Stimulated activated CD8-positive, alpha-beta memory T cell treated with anti-CD3 and anti-CD28 coated beads, Interleukin-4, amount 100 ng/mL, for 48 hours (primary cell): Measurements from ENCODE around the gene ZNF416.

Source experiments
- DNase-seq: peaks from one replicate; pipeline ENCODE4 v3.0.0-alpha.2; 2020

The ZNF416 gene

DNA sequence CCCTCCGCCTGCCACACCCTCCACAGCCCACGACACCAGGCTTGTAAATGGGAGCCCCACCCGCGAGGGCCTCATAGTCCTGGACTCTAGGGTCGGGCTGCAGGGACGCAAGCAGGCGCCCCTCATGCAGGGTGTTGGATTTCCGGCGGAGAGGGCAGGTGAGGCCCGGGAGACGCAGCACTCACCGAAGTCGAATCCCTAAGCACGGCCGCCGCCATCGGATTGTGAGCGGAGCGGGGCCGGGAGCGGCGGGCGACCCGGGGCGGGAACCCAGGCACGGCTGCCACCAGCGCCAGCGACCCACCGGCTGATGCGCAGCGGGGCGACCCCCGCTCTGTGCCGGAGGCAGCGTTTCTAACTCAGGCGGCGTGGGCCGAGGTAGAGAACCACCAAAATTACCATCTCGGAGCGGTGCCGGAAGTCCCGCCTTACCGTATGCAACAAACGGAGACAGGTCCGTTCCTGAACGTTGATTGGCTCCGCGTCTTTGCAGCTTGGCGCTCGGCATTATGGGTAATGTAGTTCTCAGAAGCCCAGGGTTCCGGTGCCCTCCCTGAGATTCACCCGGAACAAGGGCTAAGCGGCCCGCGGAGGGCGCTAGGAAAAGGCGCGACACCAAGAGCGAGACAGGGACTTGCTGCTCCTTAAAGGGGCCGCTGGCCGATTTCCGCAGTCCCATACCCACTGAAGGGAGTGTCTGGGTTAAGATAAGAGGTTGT, at the start of gene ZNF416:
Gene ZNF416 (minus strand): TSS at position 425 of the 719 bp plus-strand sequence. CDS start 207 bp downstream, at position 218.
- peak; percentile 93 for DNase-seq

DNA sequence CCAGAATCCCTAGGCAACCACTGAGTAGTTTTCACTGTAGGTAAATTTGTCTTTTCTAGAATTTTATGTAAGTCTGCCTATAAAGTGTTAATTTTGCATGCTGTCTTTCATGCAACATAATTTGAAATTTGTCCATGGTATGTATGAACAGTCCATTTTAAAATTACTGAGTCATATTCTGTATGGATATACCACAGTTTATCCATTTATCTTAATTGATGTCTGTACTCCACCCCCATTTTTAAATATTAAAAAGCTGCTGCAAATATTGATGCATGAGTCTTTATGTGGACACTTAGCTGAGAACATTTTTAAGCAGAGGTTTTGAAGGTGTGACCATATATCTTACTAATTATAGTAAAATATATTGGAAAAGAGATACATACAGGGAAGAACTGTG, 44.4 kb upstream of the ZNF416 start:
- no peak for DNase-seq

DNA sequence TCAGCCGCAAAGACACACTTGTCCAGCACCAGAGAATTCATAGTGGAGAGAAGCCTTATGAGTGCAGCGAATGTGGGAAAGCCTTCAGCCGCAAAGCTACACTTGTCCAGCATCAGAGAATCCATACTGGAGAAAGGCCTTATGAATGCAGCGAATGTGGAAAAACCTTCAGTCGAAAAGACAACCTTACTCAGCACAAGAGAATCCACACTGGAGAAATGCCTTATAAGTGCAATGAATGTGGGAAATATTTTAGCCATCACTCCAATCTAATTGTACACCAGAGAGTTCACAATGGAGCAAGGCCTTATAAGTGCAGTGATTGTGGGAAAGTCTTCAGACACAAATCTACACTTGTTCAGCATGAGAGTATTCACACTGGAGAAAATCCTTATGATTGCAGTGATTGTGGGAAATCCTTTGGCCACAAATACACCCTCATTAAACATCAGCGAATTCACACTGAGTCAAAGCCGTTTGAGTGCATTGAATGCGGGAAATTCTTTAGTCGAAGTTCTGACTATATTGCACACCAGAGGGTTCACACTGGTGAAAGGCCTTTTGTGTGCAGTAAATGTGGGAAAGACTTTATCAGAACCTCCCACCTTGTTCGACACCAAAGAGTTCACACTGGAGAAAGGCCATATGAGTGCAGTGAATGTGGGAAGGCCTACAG, 42.1 kb upstream of the ZNF416 start:
- DNase-seq = no peak

DNA sequence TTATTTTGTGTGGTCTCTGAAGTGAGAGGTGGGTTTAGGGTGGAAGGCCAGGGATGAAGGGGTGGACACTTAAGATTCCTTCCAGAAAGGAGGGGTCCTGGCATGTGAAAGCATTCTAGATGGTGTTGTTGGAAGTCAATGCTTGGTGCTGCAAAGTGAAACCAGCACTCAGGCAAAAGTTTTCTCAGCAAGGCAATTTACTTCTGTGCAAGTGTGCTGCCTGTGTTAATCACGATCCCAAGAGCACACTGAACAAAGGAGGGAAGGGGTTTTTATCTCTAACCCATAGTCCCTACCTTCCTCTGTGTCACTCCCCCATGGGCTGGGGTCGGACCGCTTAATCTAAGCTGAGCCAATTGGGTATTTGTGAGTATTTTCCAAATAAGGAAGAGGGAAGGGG, 36.6 kb upstream of the ZNF416 start:
- no peak for DNase-seq

DNA sequence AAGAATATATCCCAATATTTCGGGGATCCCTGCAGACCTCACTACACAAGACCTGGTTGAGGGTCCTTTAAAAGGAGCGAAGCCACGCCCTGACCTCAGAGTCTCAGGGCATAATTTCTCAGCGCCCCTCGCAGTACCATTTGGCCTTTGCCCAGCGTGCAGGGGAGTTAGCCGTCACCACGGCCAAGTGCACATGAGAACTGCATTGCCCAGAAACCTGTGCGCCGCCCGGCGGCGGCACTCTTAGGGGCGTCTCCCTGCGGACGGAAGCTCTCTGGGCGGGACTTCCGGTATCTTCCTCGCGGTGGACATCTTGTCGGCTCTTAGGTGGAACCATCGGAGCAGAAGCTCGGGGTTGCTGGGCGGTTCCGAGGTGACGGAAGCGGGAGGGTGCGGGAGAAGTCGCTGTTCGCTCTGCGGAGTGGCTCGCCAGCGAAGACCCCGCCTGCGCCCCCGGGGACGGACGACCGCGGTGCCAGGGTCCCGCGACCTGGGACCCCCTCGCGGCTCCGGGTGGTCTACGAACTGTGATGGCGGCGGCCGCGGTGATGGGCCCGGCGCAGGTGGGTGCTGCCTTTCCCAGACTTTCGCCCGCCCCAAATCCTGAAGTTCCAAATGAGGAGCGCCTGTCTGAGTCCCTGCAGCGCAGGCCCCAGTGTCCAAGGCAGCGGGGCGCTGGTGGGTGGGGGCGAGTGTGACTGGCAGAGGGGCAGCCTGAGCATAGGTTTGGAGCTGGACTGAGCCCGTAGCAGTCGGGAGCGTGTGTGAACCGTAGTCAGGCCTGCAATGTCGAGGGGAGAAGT, 35.4 kb upstream of the ZNF416 start, which contains the start of gene ZNF134:
Gene ZNF134 (plus strand): TSS at position 302 of the 803 bp plus-strand sequence. CDS start 5,227 bp downstream, outside the sequence.
- peak; percentile 91 for DNase-seq

DNA sequence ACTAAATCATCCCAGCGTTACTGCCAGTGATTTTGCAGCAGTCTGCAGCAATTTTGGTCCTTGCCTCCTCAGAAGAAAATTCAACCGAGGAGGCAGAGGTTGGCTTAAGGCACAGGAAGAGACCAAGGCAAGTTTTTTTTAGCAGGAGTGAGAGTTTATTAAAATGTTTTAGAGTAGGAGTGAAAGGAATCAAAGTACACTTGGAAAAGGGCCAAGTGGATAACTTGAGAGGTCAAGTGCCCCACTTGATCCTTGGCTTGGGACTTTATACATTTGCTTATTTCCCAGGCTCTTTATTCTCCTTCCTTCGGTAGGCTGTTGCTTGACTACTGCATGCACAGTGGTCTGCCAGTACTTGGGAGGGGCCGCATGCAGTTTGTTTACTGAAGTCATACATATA, 32.4 kb upstream of the ZNF416 start:
- no peak for DNase-seq

DNA sequence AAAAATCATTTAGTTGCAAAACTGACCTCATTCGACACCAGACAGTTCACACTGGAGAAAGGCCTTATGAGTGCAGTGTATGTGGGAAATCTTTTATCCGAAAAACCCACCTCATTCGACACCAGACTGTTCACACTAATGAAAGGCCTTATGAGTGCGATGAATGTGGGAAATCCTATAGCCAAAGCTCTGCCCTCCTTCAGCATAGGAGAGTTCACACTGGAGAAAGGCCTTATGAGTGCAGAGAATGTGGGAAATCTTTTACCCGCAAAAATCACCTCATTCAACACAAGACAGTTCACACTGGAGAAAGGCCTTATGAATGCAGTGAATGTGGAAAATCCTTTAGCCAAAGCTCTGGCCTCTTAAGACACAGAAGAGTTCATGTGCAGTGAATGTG, 28.2 kb upstream of the ZNF416 start:
- DNase-seq = no peak

DNA sequence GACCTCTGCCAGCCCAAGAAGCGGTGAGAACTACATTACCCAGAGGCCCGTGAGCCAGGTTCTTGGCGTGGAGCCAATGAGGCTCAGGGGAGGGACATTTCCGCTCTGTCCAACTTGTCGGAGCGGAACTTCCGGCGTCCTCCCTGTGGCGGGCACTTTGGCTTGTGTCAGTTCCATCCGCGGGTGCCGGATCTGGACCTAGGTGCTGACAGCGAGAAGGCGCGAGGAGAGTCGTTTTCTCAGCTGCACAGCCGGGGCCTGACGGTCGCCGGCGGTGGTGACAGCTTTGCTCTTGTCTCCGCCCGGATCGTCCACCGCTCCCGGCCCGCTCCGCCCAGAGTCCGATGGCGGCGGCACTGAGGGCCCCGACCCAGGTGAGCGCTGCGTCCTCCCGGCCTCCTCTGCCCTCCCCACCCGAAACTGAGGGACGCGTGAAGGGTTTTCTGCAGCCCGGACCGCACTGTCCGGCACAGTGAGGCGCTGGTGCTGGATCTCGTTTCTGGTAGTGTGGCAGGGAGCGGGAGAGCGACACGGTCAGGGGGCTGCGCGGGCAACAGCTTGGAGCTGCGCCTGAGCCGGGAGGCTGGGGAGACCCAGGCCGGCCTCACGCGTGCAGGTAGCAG, 21.2 kb upstream of the ZNF416 start, which contains the start of gene ZNF530:
Gene ZNF530 (plus strand): TSS at position 125 of the 623 bp plus-strand sequence. CDS start 4,461 bp downstream, outside the sequence.
- DNase-seq = peak; percentile 93

DNA sequence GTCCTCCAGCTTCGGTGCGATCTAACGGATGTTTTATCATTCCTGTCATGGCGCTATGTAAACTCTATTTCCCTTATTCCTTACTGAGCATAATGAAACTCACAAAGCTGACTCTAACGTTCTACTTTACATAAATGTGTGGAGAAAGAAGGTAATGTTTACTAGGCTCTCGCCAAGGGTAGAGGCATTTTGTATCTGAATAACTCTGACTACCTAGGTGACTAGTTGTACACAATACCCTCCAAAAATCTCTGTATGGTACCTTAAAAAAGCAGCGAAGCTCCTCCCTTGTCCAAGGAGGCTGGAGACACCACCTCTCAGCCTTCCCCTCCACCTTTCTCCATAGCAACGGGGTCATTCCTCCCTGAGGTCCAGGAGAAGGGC, 20.7 kb upstream of the ZNF416 start:
- no peak for DNase-seq

DNA sequence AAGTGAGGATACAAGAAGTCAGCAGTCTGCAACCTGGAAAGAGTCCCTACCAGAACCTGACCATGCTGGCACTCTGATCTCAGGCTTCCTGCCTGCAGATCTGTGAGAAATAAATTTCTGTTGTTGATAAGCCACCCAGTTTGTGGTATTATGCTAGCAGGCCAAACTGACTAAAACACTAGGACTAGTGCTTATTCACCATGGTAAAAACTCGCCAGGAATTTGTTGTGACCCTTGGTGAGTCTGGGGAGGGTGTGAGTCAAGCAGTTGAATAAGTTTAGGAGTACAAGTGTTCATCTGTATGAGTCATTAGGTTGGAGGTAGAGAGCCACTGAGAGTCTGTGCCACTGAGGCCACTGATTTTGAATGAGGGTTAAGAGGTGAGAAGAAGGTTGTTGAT, 8.8 kb upstream of the ZNF416 start:
- no peak for DNase-seq

DNA sequence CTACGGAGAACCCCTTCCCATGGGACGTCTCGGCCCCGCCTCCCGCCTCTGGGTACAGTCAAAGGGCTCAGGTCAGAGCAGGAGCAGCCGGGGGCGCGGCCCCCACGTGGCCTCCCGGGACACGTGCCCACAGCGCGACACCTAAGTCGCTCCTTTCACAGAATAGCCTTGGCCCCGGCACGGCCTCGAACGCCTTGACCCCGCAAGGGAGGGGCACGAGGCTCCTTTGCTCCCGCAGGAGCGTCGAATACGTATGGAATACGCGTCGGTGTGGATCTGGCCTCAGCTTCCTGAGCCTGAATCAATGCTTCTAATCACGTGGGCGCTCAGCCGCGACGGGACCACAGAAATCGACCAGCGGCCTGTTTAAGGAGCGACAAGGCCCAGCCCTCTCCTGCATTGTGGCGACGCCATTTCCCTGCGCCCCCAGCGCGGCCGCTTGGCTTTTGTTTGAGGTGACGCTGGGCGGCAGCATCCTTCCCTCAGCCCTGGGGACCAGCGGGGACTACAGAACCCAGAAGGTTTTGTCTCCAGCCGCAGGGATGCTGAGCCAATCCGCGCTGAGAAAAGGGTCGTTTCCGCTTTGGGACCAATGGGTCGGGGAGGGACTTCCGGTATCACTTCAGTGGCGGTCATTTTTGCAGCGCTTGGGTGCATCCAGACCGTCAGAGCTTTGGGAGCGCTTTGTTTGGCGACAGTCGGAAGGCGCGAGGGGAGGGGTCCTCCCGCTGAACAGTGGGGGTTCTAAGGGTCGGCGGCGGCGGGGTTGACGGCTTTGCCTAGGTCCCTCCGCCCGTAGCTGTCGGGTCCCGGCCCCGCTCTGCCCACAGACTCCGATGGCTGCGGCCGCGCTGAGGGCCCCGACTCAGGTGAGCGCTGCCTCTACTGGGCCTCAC, 5.1 kb upstream of the ZNF416 start, which contains the start of gene ZIK1:
Gene ZIK1 (plus strand): TSS at position 625 of the 896 bp plus-strand sequence. CDS start 212 bp downstream, at position 837.
- peak; percentile 85 for DNase-seq

DNA sequence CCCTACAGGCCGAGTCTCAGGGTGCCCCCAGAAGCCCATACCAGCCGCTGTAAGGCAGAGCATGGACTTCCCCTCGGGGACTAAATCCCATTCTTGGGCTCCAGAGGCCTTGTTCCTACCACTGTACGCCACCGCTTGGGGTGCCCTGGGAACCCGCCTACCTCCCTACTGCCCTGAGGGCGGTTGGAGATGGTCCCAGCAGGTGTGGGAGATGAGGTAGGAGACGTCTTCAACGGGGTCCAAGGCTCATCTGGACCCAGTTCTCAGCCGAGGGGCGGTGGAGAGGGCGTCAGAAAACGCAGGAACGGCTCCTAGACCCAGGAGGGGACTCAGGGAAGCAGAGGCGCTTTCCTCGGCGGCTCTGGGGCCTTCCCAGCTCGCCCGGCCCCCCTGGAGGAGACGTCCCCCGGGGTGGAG, 4.4 kb upstream of the ZNF416 start:
- no peak for DNase-seq

DNA sequence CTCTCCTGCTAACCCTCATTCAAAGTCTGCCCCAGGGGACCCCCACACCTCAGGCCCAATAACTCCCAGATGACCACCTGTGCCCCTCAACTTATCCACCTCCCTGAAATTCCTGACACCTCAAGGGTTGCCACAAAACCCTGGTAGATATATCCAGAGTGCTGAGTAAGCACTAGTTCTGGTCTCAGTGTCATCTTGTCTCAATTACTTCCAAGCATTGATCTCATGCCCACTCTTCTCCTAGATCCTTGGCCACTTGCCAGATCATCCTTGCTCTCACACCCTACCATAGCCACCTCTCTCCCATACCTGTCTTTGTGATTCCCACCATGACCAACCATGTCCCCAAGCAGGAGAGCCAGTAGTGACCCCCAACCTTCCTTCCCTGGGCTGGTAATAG, 2.0 kb downstream of the ZNF416 start:
- DNase-seq = no peak

DNA sequence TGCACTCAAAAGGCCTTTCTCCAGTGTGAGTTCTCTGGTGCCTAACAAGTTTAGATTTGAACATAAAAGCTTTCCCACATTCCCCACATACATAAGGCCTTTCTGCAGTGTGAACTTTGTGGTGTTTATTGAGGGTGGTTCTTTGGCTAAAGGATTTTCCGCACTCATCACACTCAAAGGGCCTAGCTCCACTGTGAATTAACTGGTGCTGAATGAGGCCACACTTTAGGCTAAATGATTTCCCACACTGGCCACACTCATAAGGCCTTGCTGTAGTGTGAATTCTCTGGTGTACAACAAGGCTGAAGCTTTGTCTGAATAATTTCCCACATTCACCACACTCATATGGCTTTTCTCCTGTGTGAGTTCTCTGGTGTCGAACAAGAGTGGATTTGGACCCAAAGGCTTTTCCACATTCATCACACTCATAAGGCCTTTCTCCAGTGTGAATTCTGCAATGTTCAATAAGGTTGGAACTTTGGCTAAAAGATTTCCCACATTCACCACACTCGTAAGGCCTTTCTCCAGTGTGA, 6.2 kb downstream of the ZNF416 start:
- no peak for DNase-seq

DNA sequence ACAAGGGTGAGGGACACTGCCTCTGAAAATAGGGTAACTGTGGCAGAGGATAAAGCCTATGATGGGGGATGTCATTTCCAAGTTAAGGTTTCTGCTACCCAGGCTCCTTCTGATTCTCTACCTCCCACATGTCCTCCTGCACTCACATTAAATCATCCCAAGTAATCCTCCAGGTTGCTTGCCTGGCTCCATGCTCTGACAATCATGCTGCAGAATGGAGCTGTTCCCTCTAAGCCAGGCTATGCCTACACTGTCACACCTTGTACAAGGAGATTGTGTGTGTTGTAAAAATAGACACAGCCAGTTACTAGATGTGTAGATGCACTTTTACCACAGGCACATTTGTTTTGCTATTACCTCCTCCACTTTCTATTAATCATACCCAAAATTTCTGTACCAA, 8.0 kb downstream of the ZNF416 start:
- DNase-seq = no peak

DNA sequence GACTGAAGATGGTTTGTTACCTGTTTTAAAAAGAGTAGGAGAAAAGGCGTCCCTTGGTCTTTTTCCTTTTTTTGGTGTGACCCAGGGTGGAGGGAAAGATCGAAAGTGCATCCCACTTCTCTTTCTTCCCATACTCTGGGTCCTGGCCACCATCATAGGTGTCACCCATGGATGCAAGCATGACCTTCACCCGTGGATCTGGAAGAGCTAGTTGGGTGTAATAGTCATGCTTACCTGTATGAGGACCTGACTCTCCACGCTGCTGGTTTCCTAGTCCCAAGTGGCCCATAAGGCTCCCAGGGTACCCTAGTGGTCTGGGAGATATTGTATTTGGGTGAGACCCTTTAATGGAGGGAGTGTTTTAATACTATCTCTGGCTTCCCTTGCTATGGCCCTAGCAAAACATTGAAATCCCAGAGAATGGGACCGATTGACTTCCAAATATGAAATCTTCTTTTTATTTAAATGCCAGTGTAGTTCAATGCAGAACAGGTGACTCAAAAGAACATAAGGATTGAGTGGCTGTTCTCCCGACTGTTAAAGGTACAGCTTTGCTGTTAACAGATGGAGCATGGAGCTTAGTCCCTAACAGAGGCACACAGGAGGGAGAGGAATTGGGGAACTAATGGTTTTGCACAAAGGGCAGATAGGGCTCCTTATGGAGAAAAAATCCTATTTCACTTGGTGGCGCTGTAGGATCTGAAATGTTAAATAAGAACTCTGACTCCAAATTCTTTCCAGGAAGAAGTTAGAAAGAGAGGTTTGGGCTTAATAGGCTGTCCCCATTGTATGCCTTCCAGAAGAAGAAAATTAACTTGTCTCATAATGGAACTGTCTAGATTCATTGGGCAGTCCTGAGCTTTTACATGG, 12.1 kb downstream of the ZNF416 start:
- no peak for DNase-seq

DNA sequence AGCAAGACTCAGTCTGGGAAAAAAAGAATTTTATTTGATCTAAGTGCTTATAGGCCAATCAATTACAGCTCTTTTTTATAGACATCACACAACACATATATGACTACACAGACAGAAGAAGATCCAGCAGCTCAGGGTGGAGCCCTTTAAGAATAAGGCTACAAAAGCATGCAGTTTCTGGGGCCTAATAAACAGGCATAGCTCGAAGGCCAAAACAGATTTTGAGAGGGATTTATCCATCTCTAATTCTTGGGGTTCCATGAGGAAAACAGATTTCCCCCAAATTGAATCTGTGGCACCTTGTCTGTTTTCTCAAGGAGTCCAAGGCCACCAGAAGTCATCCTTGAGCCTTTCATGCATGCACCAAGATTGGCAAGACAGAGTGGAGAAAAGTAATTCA, 15.2 kb downstream of the ZNF416 start:
- no peak for DNase-seq

DNA sequence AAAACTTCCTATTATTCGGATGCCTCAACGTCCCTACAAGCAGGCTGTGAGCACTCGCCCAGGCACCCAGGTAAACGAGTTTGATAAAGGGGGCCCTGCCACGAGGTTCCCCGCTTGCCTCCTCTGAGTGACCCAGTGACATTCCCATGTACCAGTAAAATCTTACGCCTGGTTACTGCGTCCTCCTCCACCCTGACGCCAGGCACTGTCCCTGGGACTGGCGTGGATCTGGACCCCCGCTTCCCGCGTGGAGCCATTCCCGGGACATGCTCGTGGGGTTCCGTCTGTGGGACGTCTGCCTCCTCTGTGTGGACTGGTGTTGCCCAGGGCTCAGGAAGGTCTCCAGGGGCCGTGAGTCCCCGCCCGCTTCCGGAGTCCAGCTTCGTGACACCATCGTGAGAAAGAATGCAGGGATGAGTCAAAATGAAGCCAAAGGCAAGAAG, 18.6 kb downstream of the ZNF416 start:
- DNase-seq = no peak

DNA sequence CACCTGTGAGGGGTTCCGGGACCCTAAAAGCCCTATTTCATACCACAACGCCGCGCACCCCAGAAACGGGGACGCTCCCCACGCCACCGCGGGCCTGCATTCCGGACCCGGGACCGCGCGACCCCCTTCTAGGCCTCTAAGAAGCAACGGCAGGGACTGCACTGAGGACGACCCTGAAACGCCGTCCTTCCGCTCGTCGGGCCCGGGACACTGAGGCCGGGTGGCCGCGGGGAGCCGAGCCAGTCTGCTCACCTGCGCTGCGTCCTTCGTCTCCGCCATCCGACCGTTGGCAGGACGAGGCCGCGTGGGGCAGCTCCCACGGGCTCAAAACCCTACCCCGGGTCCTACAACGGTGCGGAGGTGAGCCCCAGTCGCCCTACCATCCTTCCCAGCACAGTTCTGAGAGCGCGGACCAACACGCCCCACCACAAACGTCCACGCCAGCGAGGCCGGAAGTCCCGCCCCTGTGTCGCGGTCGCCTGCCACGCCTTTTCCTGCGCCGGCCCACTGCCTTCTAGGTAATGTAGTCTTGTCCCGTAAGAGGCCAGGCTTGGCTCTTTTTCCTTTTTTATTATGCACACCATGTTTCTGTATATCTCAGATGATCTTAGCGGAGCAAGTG, 19.2 kb downstream of the ZNF416 start, which contains the start of gene ZNF550:
Gene ZNF550 (minus strand): TSS at position 460 of the 622 bp plus-strand sequence. CDS start 181 bp downstream, at position 279.
- DNase-seq = peak; percentile 91

DNA sequence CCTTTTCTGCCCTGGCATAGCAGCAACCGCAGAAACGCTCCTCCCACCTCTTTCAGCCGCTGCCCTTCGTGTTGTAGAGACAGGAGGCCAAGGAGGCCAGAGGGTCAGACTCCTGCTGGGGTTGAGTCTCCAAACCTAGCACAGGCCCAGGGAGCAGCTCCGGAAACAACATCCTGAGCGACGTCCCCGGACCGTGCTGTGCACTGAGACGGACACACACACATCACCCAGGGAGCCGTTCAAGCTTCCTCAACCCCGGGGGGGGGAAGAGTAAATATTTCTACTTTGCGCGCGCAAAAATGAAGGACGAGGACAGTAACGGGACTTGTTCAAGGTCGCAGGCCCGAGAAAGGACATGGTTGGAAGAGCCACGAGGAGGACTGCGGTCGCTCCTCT, 19.7 kb downstream of the ZNF416 start:
- peak; percentile 41 for DNase-seq
